ENCODE data around the gene FUT8. TPM values are rescaled to one million over a fixed set of nuclear protein-coding genes. Genes with fewer than 3 reads are reported as not detected.

The FUT8 gene
- 181 and 182 TPM in 2 replicates for total RNA-seq

- peak within 1 kb of the TSS; percentile 92 for H3K27ac Mint-ChIP-seq
- peak within 1 kb of the TSS; percentile 98 for H3K4me3 Mint-ChIP-seq
- peaks cover 17% of the 10 kb centered on the region for H3K36me3 Mint-ChIP-seq (ENCODE audit: low read depth)
- no peaks in the 10 kb centered on the region for H3K27me3 Mint-ChIP-seq (ENCODE audit: insufficient read depth)
- peak; percentile 87 for DNase-seq (ENCODE audit: low spot score)
- peaks cover 72% of the 10 kb centered on the region for H3K4me1 Mint-ChIP-seq (ENCODE audit: low read depth)
- no peaks in the 10 kb centered on the region for H3K9me3 Mint-ChIP-seq
- intact Hi-C loops (cut with micrococcal nuclease): loop anchor here (1.0 to 5.0 kb wide), 4 partner anchors 241 to 658 kb away; no protein-coding TSS in a partner anchor
Observed at GRCh38 chr14:65412032-65412846, at the start of gene FUT8. FUT8 (plus strand) TSS chr14:65412730; CDS start chr14:65561564, 148,834 bp downstream.

GRCh38 chr14:65366802-65367565, 45.5 kb upstream of the FUT8 start:
- H3K4me1 Mint-ChIP-seq (ENCODE audit: low read depth): peaks cover 59% of the 10 kb centered on the region
- no peaks in the 10 kb centered on the region for H3K9me3 Mint-ChIP-seq
- peaks cover 46% of the 10 kb centered on the region for H3K36me3 Mint-ChIP-seq (ENCODE audit: low read depth)
- intact Hi-C loops (cut with micrococcal nuclease): no loop called here
- DNase-seq (ENCODE audit: low spot score): no peak
- H3K27me3 Mint-ChIP-seq (ENCODE audit: insufficient read depth): no peaks in the 10 kb centered on the region
- H3K27ac Mint-ChIP-seq: peak overlapping the region; percentile 69
- no peak overlapping the region for H3K4me3 Mint-ChIP-seq

DNA sequence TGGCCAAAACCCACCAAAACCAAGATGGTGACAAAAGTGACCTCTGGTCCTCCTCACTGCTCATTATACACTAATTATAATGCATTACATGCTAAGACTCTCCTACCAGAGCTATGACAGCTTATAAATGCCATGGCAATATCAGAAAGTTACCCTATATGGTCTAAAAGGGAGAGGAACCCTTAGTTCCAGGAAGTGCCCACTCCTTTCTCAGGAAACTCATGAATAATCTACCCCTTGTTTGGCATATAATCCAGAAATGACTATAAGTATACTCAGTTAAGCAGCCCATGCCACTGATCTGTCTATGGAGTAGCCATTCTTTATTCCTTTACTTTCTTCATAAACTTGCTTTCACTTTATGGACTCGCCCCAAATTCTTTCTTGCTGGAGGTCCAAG, 43.0 kb upstream of the FUT8 start:
- Mint-ChIP-seq H3K27ac (peak overlapping the region; percentile 76), H3K4me3 (peak overlapping the region; percentile 37), H3K9me3 (no peaks in the 10 kb centered on the region), H3K4me1 (ENCODE audit: low read depth) (peaks cover 81% of the 10 kb centered on the region), H3K36me3 (ENCODE audit: low read depth) (peaks cover 53% of the 10 kb centered on the region), H3K27me3 (ENCODE audit: insufficient read depth) (no peaks in the 10 kb centered on the region)
- no peak for DNase-seq (ENCODE audit: low spot score)
- intact Hi-C loops (cut with micrococcal nuclease): loop anchor here (1.0 kb wide), 3 partner anchors 9 to 82 kb away; no protein-coding TSS in a partner anchor

- peaks cover 49% of the 10 kb centered on the region for H3K36me3 Mint-ChIP-seq (ENCODE audit: low read depth)
- H3K27ac Mint-ChIP-seq: peak overlapping the region; percentile 89
- H3K4me1 Mint-ChIP-seq (ENCODE audit: low read depth): peaks cover 76% of the 10 kb centered on the region
- H3K27me3 Mint-ChIP-seq (ENCODE audit: insufficient read depth): no peaks in the 10 kb centered on the region
- H3K4me3 Mint-ChIP-seq: peak overlapping the region; percentile 4
- no peaks in the 10 kb centered on the region for H3K9me3 Mint-ChIP-seq
- intact Hi-C loops (cut with micrococcal nuclease): loop anchor here (1.0 to 2.0 kb wide), 4 partner anchors 14 to 68 kb away; no protein-coding TSS in a partner anchor
- no peak for DNase-seq (ENCODE audit: low spot score)
Observed at GRCh38 chr14:65370801-65371248, 41.7 kb upstream of the FUT8 start.

DNA sequence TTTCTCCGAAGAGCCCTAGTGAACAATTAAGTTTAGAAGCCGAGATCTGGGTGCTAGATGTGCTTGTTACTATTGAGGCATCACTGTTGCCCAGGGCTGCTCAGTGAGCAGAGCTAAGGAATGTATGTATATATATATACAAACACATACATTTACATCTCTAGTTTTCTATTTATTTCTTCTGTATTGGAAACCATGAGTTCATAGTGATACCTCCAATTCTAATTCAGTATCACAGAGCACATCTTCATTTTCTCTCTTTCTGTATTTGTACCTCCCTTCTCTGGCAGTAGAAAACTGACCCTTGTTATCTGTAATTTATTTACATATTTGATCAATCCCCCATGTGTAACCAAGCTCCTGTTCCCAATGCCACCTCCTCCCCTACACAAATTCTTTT, 40.7 kb upstream of the FUT8 start:
- no peaks in the 10 kb centered on the region for H3K27me3 Mint-ChIP-seq (ENCODE audit: insufficient read depth)
- intact Hi-C loops (cut with micrococcal nuclease): loop anchor here (1.0 to 2.0 kb wide), 4 partner anchors 15 to 68 kb away; no protein-coding TSS in a partner anchor
- H3K36me3 Mint-ChIP-seq (ENCODE audit: low read depth): peaks cover 46% of the 10 kb centered on the region
- H3K27ac Mint-ChIP-seq: peak overlapping the region; percentile 89
- H3K4me1 Mint-ChIP-seq (ENCODE audit: low read depth): peaks cover 70% of the 10 kb centered on the region
- H3K4me3 Mint-ChIP-seq: no peak overlapping the region
- no peaks in the 10 kb centered on the region for H3K9me3 Mint-ChIP-seq
- DNase-seq (ENCODE audit: low spot score): no peak

DNA sequence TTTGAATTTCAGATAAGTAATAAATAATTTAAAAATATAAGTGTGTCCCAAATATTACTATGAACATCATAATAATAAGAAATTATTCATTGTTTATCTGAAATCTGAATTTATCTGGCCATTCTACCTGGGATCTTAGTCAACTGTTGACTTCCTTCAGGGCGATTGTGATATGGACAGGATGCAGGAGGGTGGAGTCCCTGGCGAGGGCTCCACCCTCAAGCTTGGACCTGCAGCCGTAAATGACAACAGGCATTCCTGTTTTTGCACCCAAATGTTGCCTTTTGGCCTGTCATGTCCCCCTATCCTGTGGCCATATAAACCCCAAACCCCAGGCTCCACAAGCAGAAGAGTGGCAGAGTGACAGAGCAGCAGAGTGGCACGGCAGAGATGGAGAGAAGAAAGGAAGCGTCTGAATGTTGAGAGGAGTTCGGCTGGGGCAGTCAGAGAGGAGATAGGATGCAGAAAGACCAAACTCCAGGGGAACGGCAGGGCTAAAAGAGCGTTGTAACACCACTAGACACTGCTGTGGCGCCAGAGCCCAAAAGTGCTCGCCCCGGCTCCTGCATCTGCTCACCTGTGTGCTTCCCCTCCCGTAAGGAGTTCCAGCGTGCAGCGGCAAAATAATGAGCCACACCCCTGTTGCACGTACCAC, 39.4 kb upstream of the FUT8 start:
- Mint-ChIP-seq H3K27me3 (ENCODE audit: insufficient read depth) (no peaks in the 10 kb centered on the region), H3K4me3 (peak overlapping the region; percentile 49), H3K27ac (peak overlapping the region; percentile 73), H3K4me1 (ENCODE audit: low read depth) (peaks cover 65% of the 10 kb centered on the region), H3K9me3 (no peaks in the 10 kb centered on the region), H3K36me3 (ENCODE audit: low read depth) (peaks cover 46% of the 10 kb centered on the region)
- intact Hi-C loops (cut with micrococcal nuclease): no loop called here
- no peak for DNase-seq (ENCODE audit: low spot score)

DNA sequence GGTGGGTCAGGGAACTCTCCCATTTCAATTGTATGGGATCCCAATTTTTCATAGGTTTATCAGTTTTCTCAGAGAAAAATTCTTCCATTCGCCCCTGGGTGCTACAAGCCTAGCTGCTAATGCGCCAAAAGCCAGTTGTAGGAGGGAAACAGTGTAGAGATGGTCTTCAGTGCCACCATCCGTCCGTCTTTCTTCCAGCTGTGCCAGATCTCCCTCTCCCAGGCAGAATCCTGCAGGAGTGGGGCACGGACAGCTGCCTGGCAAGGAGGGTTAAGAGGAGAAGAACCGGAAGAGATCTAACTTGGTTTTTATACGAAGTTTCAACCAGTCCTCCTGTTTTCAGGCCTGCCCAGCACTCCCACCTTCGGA, 38.9 kb upstream of the FUT8 start:
- Mint-ChIP-seq H3K27ac (peak overlapping the region; percentile 63), H3K36me3 (ENCODE audit: low read depth) (peaks cover 51% of the 10 kb centered on the region), H3K4me3 (no peak overlapping the region), H3K4me1 (ENCODE audit: low read depth) (peaks cover 69% of the 10 kb centered on the region), H3K27me3 (ENCODE audit: insufficient read depth) (no peaks in the 10 kb centered on the region), H3K9me3 (no peaks in the 10 kb centered on the region)
- intact Hi-C loops (cut with micrococcal nuclease): no loop called here
- DNase-seq (ENCODE audit: low spot score): no peak

DNA sequence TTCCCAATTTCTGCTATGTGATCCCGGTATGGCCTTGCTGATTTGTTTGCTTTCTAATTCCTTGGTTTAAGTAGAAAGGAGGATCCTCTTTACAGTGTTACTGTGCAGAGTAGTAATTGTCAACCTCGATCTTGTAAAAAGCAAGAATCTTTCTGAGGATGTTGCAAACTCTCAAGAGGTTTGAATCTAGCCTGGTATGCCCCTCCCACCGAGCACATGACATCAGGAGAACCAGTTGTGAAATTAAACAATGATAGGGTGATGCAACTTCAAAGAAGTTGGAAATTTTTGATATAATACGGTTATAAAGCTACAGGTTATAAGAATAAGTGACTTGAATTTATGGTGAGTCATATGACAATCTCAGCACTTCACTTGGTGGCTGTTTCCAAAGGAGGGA, 35.0 kb upstream of the FUT8 start:
- no peaks in the 10 kb centered on the region for H3K27me3 Mint-ChIP-seq (ENCODE audit: insufficient read depth)
- H3K4me3 Mint-ChIP-seq: no peak overlapping the region
- DNase-seq (ENCODE audit: low spot score): no peak
- intact Hi-C loops (cut with micrococcal nuclease): no loop called here
- peaks cover 44% of the 10 kb centered on the region for H3K4me1 Mint-ChIP-seq (ENCODE audit: low read depth)
- no peak overlapping the region for H3K27ac Mint-ChIP-seq
- peaks cover 62% of the 10 kb centered on the region for H3K36me3 Mint-ChIP-seq (ENCODE audit: low read depth)
- H3K9me3 Mint-ChIP-seq: peaks cover 10% of the 10 kb centered on the region

DNA sequence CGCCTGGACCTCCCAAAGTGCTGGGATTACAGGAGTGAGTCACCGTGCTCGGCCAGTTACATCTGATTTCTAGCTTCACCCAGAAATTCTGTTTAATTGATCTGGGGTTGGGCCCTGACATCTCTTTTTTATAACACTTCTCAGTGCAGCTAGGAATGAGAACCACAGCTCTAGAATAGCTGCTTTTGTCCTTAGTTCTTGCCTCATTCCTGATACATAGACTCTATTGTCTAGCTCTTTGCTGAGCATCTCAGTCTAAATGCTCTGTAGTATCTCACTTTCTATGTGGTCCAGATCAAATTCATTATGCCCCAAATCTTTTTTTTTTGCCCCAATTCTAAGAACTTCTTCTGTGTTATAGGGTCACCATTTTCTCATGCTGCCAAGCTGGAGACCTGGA, 29.9 kb upstream of the FUT8 start:
- H3K4me1 Mint-ChIP-seq (ENCODE audit: low read depth): peaks cover 23% of the 10 kb centered on the region

DNA sequence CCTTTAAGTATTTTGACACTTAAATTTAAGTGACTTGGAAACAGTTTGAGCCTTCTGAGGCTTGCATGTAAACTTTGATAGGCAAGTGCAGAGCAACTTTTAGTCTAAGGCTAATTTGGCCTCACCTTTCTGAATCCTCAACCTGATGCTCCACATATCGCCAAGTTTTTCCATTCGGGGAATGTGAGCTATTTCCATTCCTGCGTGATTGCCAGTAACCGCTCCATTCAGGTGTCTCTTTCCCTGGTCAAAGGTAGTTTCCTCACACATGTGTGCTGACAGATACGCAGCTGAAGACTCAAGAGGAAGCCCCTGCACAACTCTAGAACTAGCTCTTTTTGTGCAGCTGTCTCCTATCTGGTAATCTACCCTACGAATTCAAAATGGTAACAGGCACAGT, 25.4 kb upstream of the FUT8 start:
- Mint-ChIP-seq H3K27ac (no peak overlapping the region), H3K4me1 (ENCODE audit: low read depth) (peaks cover 21% of the 10 kb centered on the region), H3K27me3 (ENCODE audit: insufficient read depth) (no peaks in the 10 kb centered on the region), H3K9me3 (no peaks in the 10 kb centered on the region), H3K4me3 (no peak overlapping the region), H3K36me3 (ENCODE audit: low read depth) (peaks cover 32% of the 10 kb centered on the region)
- no peak for DNase-seq (ENCODE audit: low spot score)
- intact Hi-C loops (cut with micrococcal nuclease): no loop called here

More for the DNA sequence above, 29.9 kb upstream of the FUT8 start:
- intact Hi-C loops (cut with micrococcal nuclease): no loop called here
- Mint-ChIP-seq H3K9me3 (peaks cover 10% of the 10 kb centered on the region), H3K4me3 (no peak overlapping the region), H3K27me3 (ENCODE audit: insufficient read depth) (no peaks in the 10 kb centered on the region), H3K36me3 (ENCODE audit: low read depth) (peaks cover 55% of the 10 kb centered on the region), H3K27ac (no peak overlapping the region)
- no peak for DNase-seq (ENCODE audit: low spot score)

- Mint-ChIP-seq H3K4me3 (no peak overlapping the region), H3K27ac (peak overlapping the region; percentile 68), H3K27me3 (ENCODE audit: insufficient read depth) (no peaks in the 10 kb centered on the region), H3K4me1 (ENCODE audit: low read depth) (peaks cover 20% of the 10 kb centered on the region), H3K9me3 (no peaks in the 10 kb centered on the region), H3K36me3 (ENCODE audit: low read depth) (peaks cover 36% of the 10 kb centered on the region)
- intact Hi-C loops (cut with micrococcal nuclease): no loop called here
- DNase-seq (ENCODE audit: low spot score): no peak
Observed at GRCh38 chr14:65387628-65388027, 24.9 kb upstream of the FUT8 start.

- Mint-ChIP-seq H3K27ac (no peak overlapping the region), H3K9me3 (peaks cover 32% of the 10 kb centered on the region), H3K4me3 (no peak overlapping the region), H3K4me1 (ENCODE audit: low read depth) (peaks cover 42% of the 10 kb centered on the region), H3K36me3 (ENCODE audit: low read depth) (peaks cover 52% of the 10 kb centered on the region), H3K27me3 (ENCODE audit: insufficient read depth) (no peaks in the 10 kb centered on the region)
- DNase-seq (ENCODE audit: low spot score): no peak
- intact Hi-C loops (cut with micrococcal nuclease): no loop called here
Observed at GRCh38 chr14:65392296-65392695, 20.2 kb upstream of the FUT8 start.
